HepG2 (cell line): ENCODE measurements around the gene SMCO1.
"Not testable (repeated sequence)": the region's sequence is repeated elsewhere in the genome, so short reads cannot be mapped to it uniquely, and the experiment has no call there.

Experiments
- CTCF ChIP-seq: sonication (generic); formaldehyde crosslinking; IDR thresholded peaks from 2 replicates; pipeline ENCODE4 v1.5.0; 2020; ENCODE audit warnings: mild to moderate bottlenecking, missing genetic modification reagents, moderate library complexity
- MBNL3 ChIP-seq: fragments of 250-450 bp; sonication (Bioruptor Pico); conservative IDR thresholded peaks from 2 replicates; pipeline ENCODE4 v1.8.0; 2022; ENCODE audit warnings: mild to moderate bottlenecking, inconsistent platforms
- SKIL ChIP-seq: sonication (generic); formaldehyde crosslinking; IDR thresholded peaks from 2 replicates; pipeline ENCODE4 v1.8.0; 2022; ENCODE audit warnings: missing genetic modification reagents, mild to moderate bottlenecking, moderate library complexity, borderline replicate concordance
- TAF1 ChIP-seq: sonication (generic); formaldehyde crosslinking; IDR thresholded peaks from 2 replicates; pipeline ENCODE4 v1.4.0; 2020; ENCODE audit warnings: missing genetic modification reagents
- ZNF12 ChIP-seq: sonication (generic); formaldehyde crosslinking; IDR thresholded peaks from 2 replicates; pipeline ENCODE4 v1.5.0; 2020; ENCODE audit warnings: missing genetic modification reagents
- ZNF598 ChIP-seq: sonication (generic); formaldehyde crosslinking; IDR thresholded peaks from 2 replicates; pipeline ENCODE4 v1.5.1; 2020; ENCODE audit warnings: mild to moderate bottlenecking, missing genetic modification reagents, borderline replicate concordance

- not testable (repeated sequence) for TF ChIP-seq ZNF12 (CRISPR knock-in tag); CTCF; SKIL; TAF1 (CRISPR knock-in tag); MBNL3 (CRISPR knock-in tag); ZNF598
These were observed 52.3 kb downstream of the SMCO1 start for GRCh38 chr3:196462680-196463477.
